H1 (cell line): ENCODE data around the gene PRDX5. TPM values are rescaled to one million over a fixed set of nuclear protein-coding genes. Genes with fewer than 3 reads are reported as not detected.

Experiments used
- CTCF ChIA-PET: fragments of 300-600 bp; sonication (Branson Sonifier 250); formaldehyde crosslinking; loops from one replicate; lab custom pipeline; 2021; ENCODE audit not compliant: partially characterized antibody; lab: Charles Lee
- POLR2A ChIA-PET: fragments of 300-600 bp; sonication (Branson Sonifier 250); formaldehyde crosslinking; loops from one replicate; lab custom pipeline; 2021; ENCODE audit warnings: inconsistent platforms; ENCODE audit not compliant: partially characterized antibody; lab: Charles Lee
- DNase-seq, 2 experiments: peaks; one replicate each; pipeline versions ENCODE4 v3.0.0 to v3.0.0-alpha.2; 2010 to 2022; ENCODE audit warnings: low spot score in 2 of 2, low read depth in 1 of 2, mixed read lengths in 1 of 2
- FAIRE-seq: peaks from 2 replicates; lab custom pipeline; 2011; peaks lifted over from hg19 to GRCh38; lab: Jason Lieb, UNC
- H2AFZ ChIP-seq: 2 replicates; pipeline ENCODE4 v1.8.1; 2012; ENCODE audit warnings: low read length, inconsistent platforms
- H2AK5ac ChIP-seq: 2 replicates; pipeline ENCODE4 v1.6.1; 2013; ENCODE audit warnings: low read depth, low read length
- H2BK120ac ChIP-seq: replicated peaks from 2 replicates; pipeline ENCODE3; 2013; ENCODE audit warnings: low read depth, low read length, inconsistent platforms
- H2BK12ac ChIP-seq: 2 replicates; pipeline ENCODE4 v1.6.1; 2013; ENCODE audit warnings: low read depth, low read length
- H2BK15ac ChIP-seq: 2 replicates; pipeline ENCODE4 v1.6.1; 2013; ENCODE audit warnings: low read length
- H2BK20ac ChIP-seq: 2 replicates; pipeline ENCODE4 v1.6.1; 2013; ENCODE audit warnings: low read length
- H2BK5ac ChIP-seq: 2 replicates; pipeline ENCODE4 v1.6.1; 2013; ENCODE audit warnings: low read depth, low read length
- H3K14ac ChIP-seq: 2 replicates; pipeline ENCODE4 v1.6.1; 2013; ENCODE audit warnings: inconsistent platforms; ENCODE audit not compliant: insufficient read length
- H3K18ac ChIP-seq: 2 replicates; pipeline ENCODE4 v1.6.1; 2013; ENCODE audit warnings: low read length; ENCODE audit errors: extremely low read depth
- H3K23ac ChIP-seq: 2 replicates; pipeline ENCODE4 v1.6.1; 2013; ENCODE audit warnings: inconsistent platforms; ENCODE audit not compliant: insufficient read length
- H3K23me2 ChIP-seq: 2 replicates; pipeline ENCODE4 v1.6.1; 2013; ENCODE audit warnings: low read depth, low read length
- H3K27ac ChIP-seq: 2 replicates; pipeline ENCODE4 v1.6.1; 2011; ENCODE audit warnings: low read depth, low read length, inconsistent platforms
- H3K27me3 ChIP-seq, 4 experiments: replicated peaks in 1 of 4; 1 replicate in 1 of 4; 2 replicates in 3 of 4; pipeline versions ENCODE4 v1.6.1 to v1.8.1; 2011 to 2013; ENCODE audit warnings: low read length in 3 of 4, mild to moderate bottlenecking in 3 of 4, inconsistent platforms in 2 of 4, mixed read lengths in 2 of 4, moderate library complexity in 1 of 4; ENCODE audit not compliant: control insufficient read depth in 3 of 4, insufficient read depth in 3 of 4; ENCODE audit errors: extremely low read depth in 1 of 4
- H3K36me3 ChIP-seq, 4 experiments: 2 replicates each; pipeline versions ENCODE4 v1.6.1 to v1.8.1; 2011 to 2013; ENCODE audit warnings: mild to moderate bottlenecking in 4 of 4, low read length in 3 of 4, moderate library complexity in 2 of 4, control low read depth in 1 of 4, inconsistent platforms in 1 of 4; ENCODE audit not compliant: insufficient read depth in 4 of 4, control insufficient read depth in 2 of 4
- H3K4ac ChIP-seq: replicated peaks from 2 replicates; pipeline ENCODE3; 2013; ENCODE audit warnings: low read length, low read depth, mixed read lengths, inconsistent platforms; ENCODE audit not compliant: insufficient read length
- H3K4me1 ChIP-seq, 4 experiments: replicated peaks in 1 of 4; 1 replicate in 1 of 4; 2 replicates in 3 of 4; pipeline versions ENCODE4 v1.6.1 to v1.8.1; 2011 to 2013; ENCODE audit warnings: low read length in 3 of 4, inconsistent platforms in 2 of 4, mixed read lengths in 1 of 4; ENCODE audit not compliant: insufficient read depth in 4 of 4, control insufficient read depth in 3 of 4
- H3K4me2 ChIP-seq, 2 experiments: 2 replicates each; pipeline versions ENCODE4 v1.6.1 to v1.8.1; 2011 to 2013; ENCODE audit warnings: low read depth in 2 of 2, low read length in 2 of 2, control low read depth in 1 of 2, inconsistent platforms in 1 of 2, mild to moderate bottlenecking in 1 of 2; ENCODE audit not compliant: insufficient read depth in 1 of 2
- H3K4me3 ChIP-seq, 4 experiments: fragments of 200-600, 300-600 bp in 1 of 4; sonication (generic), shearing (Covaris generic), sonication (Bioruptor Twin) in 1 of 4; 2 replicates each; pipeline versions ENCODE4 v1.5.1 to v1.8.1; 2011 to 2016; ENCODE audit warnings: low read length in 4 of 4, low read depth in 3 of 4, control low read depth in 2 of 4, inconsistent platforms in 2 of 4, mild to moderate bottlenecking in 2 of 4, mixed read lengths in 1 of 4, moderate library complexity in 1 of 4; ENCODE audit not compliant: insufficient read depth in 2 of 4; ENCODE audit errors: extremely low read depth in 1 of 4
- H3K56ac ChIP-seq: replicated peaks from 2 replicates; pipeline ENCODE3; 2013; ENCODE audit warnings: low read depth, mild to moderate bottlenecking, mixed read lengths, low read length, inconsistent platforms; ENCODE audit not compliant: insufficient read length
- H3K79me1 ChIP-seq: 2 replicates; pipeline ENCODE4 v1.6.1; 2013; ENCODE audit warnings: low read depth, low read length, control low read depth
- H3K79me2 ChIP-seq, 2 experiments: 2 replicates each; pipeline versions ENCODE4 v1.6.1 to v1.8.1; 2012 to 2013; ENCODE audit warnings: low read length in 2 of 2, mild to moderate bottlenecking in 2 of 2, inconsistent platforms in 1 of 2; ENCODE audit not compliant: insufficient read depth in 2 of 2, control insufficient read depth in 1 of 2
- H3K9ac ChIP-seq, 4 experiments: replicated peaks in 1 of 4; 1 replicate in 1 of 4; 2 replicates in 3 of 4; pipeline versions ENCODE4 v1.6.1 to v1.8.1; 2011 to 2013; ENCODE audit warnings: low read depth in 3 of 4, low read length in 3 of 4, control low read depth in 2 of 4, mild to moderate bottlenecking in 2 of 4, moderate library complexity in 2 of 4, inconsistent platforms in 1 of 4; ENCODE audit errors: extremely low read depth in 1 of 4
- H3K9me3 ChIP-seq, 2 experiments: 2 replicates each; pipeline versions ENCODE4 v1.6.1 to v1.8.1; 2012 to 2013; ENCODE audit warnings: mild to moderate bottlenecking in 2 of 2, moderate library complexity in 2 of 2, control low read depth in 1 of 2, inconsistent platforms in 1 of 2, low read depth in 1 of 2, low read length in 1 of 2, mixed read lengths in 1 of 2; ENCODE audit not compliant: insufficient read depth in 2 of 2
- H4K20me1 ChIP-seq, 2 experiments: replicated peaks in 1 of 2; 2 replicates each; pipeline versions ENCODE3 to v1.8.1; 2011 to 2013; ENCODE audit warnings: inconsistent platforms in 2 of 2, low read length in 2 of 2, mild to moderate bottlenecking in 1 of 2; ENCODE audit not compliant: insufficient read depth in 2 of 2, control insufficient read depth in 1 of 2
- H4K5ac ChIP-seq: 2 replicates; pipeline ENCODE4 v1.6.1; 2013; ENCODE audit warnings: low read length, low read depth, mixed read lengths, inconsistent platforms; ENCODE audit not compliant: insufficient read length
- H4K8ac ChIP-seq: 2 replicates; pipeline ENCODE4 v1.8.0; 2013; ENCODE audit warnings: mild to moderate bottlenecking, moderate library complexity, low read length, inconsistent platforms; ENCODE audit not compliant: insufficient read depth; ENCODE audit errors: extremely low read depth
- H4K91ac ChIP-seq: replicated peaks from 2 replicates; pipeline ENCODE3; 2013; ENCODE audit warnings: low read length, mixed read lengths, inconsistent platforms; ENCODE audit not compliant: insufficient read length
- BCL11A ChIP-seq, 2 experiments: IDR thresholded peaks; one replicate each; pipeline ENCODE4 v1.6.1; 2011; ENCODE audit warnings: low read depth in 2 of 2, low read length in 2 of 2, mild to moderate bottlenecking in 2 of 2
- CEBPB ChIP-seq: IDR thresholded peaks from 2 replicates; pipeline ENCODE4 v1.6.1; 2012; ENCODE audit warnings: low read depth, low read length
- MAFK ChIP-seq: IDR thresholded peaks from 2 replicates; pipeline ENCODE4 v1.6.1; 2012; ENCODE audit warnings: low read depth, mild to moderate bottlenecking, improper control_type of control experiment, low read length
- RNF2 ChIP-seq: fragments of 200-900, 300-1000 bp; sonication (generic); IDR thresholded peaks from 2 replicates; pipeline ENCODE4 v1.7.1; 2016; ENCODE audit warnings: borderline replicate concordance, low read depth, mild to moderate bottlenecking, antibody characterized with exemption, low read length; ENCODE audit not compliant: poor library complexity, severe bottlenecking; ENCODE audit errors: missing control alignments
- TAF1 ChIP-seq: IDR thresholded peaks from 2 replicates; pipeline ENCODE4 v1.6.1; 2011; ENCODE audit warnings: mild to moderate bottlenecking, low read depth, low read length
- TBP ChIP-seq: IDR thresholded peaks from 2 replicates; pipeline ENCODE4 v1.6.1; 2011; ENCODE audit warnings: low read depth, low read length, improper control_type of control experiment
- WGBS, 2 experiments: shearing (Covaris generic) in 1 of 2; methylation state at CpG; one replicate each; pipeline versions ENCODE4 v1.1.6 to v1.1.7; 2013 to 2015; ENCODE audit warnings: low lambda C conversion rate in 2 of 2, mixed read lengths in 2 of 2, inconsistent platforms in 1 of 2, low coverage in 1 of 2, missing lambda C conversion rate in 1 of 2; ENCODE audit not compliant: insufficient replicate concordance in 2 of 2, insufficient coverage in 1 of 2, insufficient read length in 1 of 2; ENCODE audit errors: extremely low coverage in 1 of 2, missing lambda C conversion rate in 1 of 2; 5-methylcytosine and 5-hydroxymethylcytosine counted together
- polyA plus RNA-seq, 7 experiments: library from polyadenylated mRNA; depleted of rRNA in 3 of 7; stranded (reverse) in 5 of 7; unstranded in 2 of 7; fragments of >200 nt in 5 of 7; fragments of 200-250 nt in 2 of 7; gene quantifications; 1 replicate in 5 of 7; 2 replicates in 1 of 7; 4 replicates in 1 of 7; pipeline versions ENCODE4 v1.2.1 to v1.2.3, GENCODE V29; 2011 to 2013; ENCODE audit warnings: missing spikeins in 2 of 7, mixed read lengths in 2 of 7
- total RNA-seq: library from RNA; stranded (reverse); fragmentation: NEBNext Ultra II Directional; extraction: Animal tissue kit (Norgen Biotek cat#: 25700); gene quantifications from 2 replicates; pipeline ENCODE4 v1.2.1, GENCODE V29; 2021
- TF ChIP-seq, protein P1 (sequence below), 3 experiments: IDR thresholded peaks; 1 replicate in 2 of 3; 2 replicates in 1 of 3; pipeline versions ENCODE4 v1.5.1 to v1.6.1; 2011; ENCODE audit warnings: low read length in 3 of 3, mild to moderate bottlenecking in 3 of 3, inconsistent platforms in 2 of 3, low read depth in 1 of 3, moderate library complexity in 1 of 3; ENCODE audit not compliant: insufficient read depth in 1 of 3; ENCODE audit errors: control extremely low read depth in 1 of 3

Gene PRDX5
- total and polyA plus RNA-seq, 2 of the 8 experiments (the other 6 are each of a cell fraction or from before 2014, with no cell fraction given), result 201 to 582 TPM

- WGBS, 2 experiments, result 89% methylated on average over 13 of the region's 13 CpGs; no CpG with 5 or more reads in 1 of the 2 experiments
- peaks cover 15% of the 10 kb centered on the region; the same call in 1 of the 2 replicates for H3K23me2 ChIP-seq
- TF ChIP-seq TBP, result no peak
- no peak for TF ChIP-seq BCL11A (IDR thresholded peaks at IDR 0.05; ENCODE audit: low read depth in 2 of 2, low read length in 2 of 2)
- TF ChIP-seq, protein P1, sequence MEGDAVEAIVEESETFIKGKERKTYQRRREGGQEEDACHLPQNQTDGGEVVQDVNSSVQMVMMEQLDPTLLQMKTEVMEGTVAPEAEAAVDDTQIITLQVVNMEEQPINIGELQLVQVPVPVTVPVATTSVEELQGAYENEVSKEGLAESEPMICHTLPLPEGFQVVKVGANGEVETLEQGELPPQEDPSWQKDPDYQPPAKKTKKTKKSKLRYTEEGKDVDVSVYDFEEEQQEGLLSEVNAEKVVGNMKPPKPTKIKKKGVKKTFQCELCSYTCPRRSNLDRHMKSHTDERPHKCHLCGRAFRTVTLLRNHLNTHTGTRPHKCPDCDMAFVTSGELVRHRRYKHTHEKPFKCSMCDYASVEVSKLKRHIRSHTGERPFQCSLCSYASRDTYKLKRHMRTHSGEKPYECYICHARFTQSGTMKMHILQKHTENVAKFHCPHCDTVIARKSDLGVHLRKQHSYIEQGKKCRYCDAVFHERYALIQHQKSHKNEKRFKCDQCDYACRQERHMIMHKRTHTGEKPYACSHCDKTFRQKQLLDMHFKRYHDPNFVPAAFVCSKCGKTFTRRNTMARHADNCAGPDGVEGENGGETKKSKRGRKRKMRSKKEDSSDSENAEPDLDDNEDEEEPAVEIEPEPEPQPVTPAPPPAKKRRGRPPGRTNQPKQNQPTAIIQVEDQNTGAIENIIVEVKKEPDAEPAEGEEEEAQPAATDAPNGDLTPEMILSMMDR (IDR thresholded peaks at IDR 0.05; ENCODE audit: control extremely low read depth in 1 of 3, insufficient read depth in 1 of 3, low read depth in 1 of 3, low read length in 3 of 3), result no peak
- no peak for TF ChIP-seq CEBPB
- no peak for TF ChIP-seq RNF2
- no peak for TF ChIP-seq MAFK
- TF ChIP-seq TAF1, result no peak
These were observed 14.6 kb upstream of the PRDX5 start for GRCh38 chr11:64303109-64304031.

More at GRCh38 chr11:64303109-64304031, 14.6 kb upstream of the PRDX5 start:
- Histone ChIP-seq H4K8ac (no peak overlapping the region), H2BK12ac (no peak overlapping the region), H2BK5ac (no peak overlapping the region), H3K9me3 (no peaks in the 10 kb centered on the region; a peak in 1 of 4 replicates), H2AK5ac (no peak overlapping the region), H3K23ac (no peak overlapping the region), H3K36me3 (no peaks in the 10 kb centered on the region; a peak in 1 of 8 replicates), H3K79me2 (peaks cover 0 to 17% of the 10 kb centered on the region in 2 experiments; a peak in 2 of 4 replicates), H3K9ac (no peak overlapping the region), H3K4me2 (peak overlapping the region in 1 of 2 experiments; percentile 38; a peak in 2 of 4 replicates), H2BK120ac (no peak overlapping the region), H4K20me1 (peaks cover 2 to 3% of the 10 kb centered on the region in 2 experiments), H3K27me3 (peaks cover 20 to 41% (median 29%) of the 10 kb centered on the region in 4 experiments), H2BK15ac (no peak overlapping the region), H3K18ac (no peak overlapping the region; the same call in 1 of the 2 replicates), H3K4me3 (0 out of 8 replicates have a peak overlapping the region, but pooled peaks of 2 of the 4 experiments have one; percentile 57 to 59), H2AFZ (no peak overlapping the region), H3K14ac (no peak overlapping the region), H3K27ac (no peak overlapping the region), H4K5ac (no peak overlapping the region), H4K91ac (no peak overlapping the region), H3K56ac (no peak overlapping the region), H3K79me1 (peaks cover 11% of the 10 kb centered on the region; the same call in 1 of the 2 replicates), H3K4ac (no peak overlapping the region), H3K4me1 (peaks cover 3 to 22% (median 19%) of the 10 kb centered on the region in 4 experiments; a peak in 6 of 7 replicates), H2BK20ac (no peak overlapping the region)
- ChIA-PET POLR2A (interaction anchor here (0.9 to 5.6 kb wide), 21 partner anchors 10 to 384 kb away, joined by 3 to 57 read pairs (median 6); partner anchors contain the start of genes BAD, FERMT3, GPR137 and PLCB3), CTCF (interaction anchor here (0.6 to 20.8 kb wide), 25 partner anchors 8 to 683 kb away, joined by 3 to 614 read pairs (median 4); partner anchors contain the start of genes BAD, CCDC88B, FERMT3 and GPR137)
- DNase-seq (no peak), FAIRE-seq (no peak)
